ENCODE measurements around the gene ZXDA. TPM values are rescaled to one million over a fixed set of nuclear protein-coding genes. Genes with fewer than 3 reads are reported as not detected.

ZXDA gene
- polyA plus RNA-seq, 2 of the 4 experiments (the other 2 are of a cell fraction) = 1.4 to 2.0 TPM

DNA sequence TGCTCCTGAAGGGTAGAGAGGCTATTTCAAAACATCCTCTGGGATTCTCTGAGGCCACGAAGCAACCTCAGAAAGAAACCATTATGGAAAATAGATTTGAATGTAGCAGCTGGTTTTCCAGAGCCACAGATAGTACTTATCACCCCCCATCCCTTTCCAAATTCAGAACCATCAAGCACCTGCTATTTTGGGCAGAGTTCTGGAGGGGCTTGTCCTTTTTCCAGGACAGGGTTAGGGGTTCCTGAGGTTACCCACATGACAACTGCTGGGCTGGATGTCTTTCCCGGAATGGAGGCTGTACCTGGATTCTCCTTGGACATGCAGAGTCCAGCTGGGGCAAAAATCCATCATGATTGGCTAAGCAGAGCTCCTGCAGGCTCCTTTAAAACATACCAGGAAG, 22.0 kb upstream of the ZXDA start:
- CTCF ChIA-PET = interaction anchor here (1.0 to 1.1 kb wide), 2 partner anchors 13 to 110 kb away, joined by 3 to 4 read pairs; no protein-coding TSS in a partner anchor
- Histone ChIP-seq H3K9me3 (no peaks in the 10 kb centered on the region), H3K4me1 (no peaks in the 10 kb centered on the region), H3K4me3 (no peak overlapping the region), H3K27ac (no peak overlapping the region), H3K4me2 (no peak overlapping the region)
- no peak for FAIRE-seq
- POLR2A ChIA-PET = no interaction called here
- no peak for TF ChIP-seq ZSCAN20 (CRISPR knock-in tag; IDR thresholded peaks at IDR 0.05)
- no peak for DNase-seq (ENCODE audit: low read depth in 1 of 2, low spot score in 1 of 2)
- ATAC-seq = no peak
- 0% methylated on average over 2 of the region's 2 CpGs for WGBS (ENCODE audit: missing lambda C conversion rate)

DNA sequence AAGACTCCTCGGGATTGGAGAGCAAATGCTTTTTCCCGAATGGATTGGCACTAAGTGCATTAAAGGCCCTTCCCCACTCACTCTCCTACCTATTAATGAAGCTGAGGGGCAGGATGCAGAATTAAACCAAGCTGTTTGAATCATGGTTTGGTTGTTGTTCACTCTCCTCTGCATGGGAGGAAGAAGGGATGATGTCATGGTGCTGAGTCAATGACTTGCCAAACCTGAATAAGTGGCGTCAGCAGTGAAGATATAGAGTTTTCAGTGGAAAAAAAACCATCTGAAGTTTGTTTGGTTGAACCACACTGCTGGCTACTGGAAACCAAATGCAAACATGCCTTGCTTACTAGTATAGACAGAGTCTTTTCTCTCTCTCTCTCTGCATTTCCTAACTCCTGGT, 19.8 kb upstream of the ZXDA start:
- CTCF ChIA-PET = interaction anchor here (1.2 to 2.3 kb wide), 4 partner anchors 9 to 108 kb away, joined by 3 to 12 read pairs (median 4); no protein-coding TSS in a partner anchor
- 0% methylated on average over 3 of the region's 3 CpGs for WGBS (ENCODE audit: missing lambda C conversion rate)
- DNase-seq (ENCODE audit: low read depth in 1 of 2, low spot score in 1 of 2) (no peak), ATAC-seq (no peak), FAIRE-seq (no peak)
- Histone ChIP-seq H3K27ac (no peak overlapping the region), H3K4me1 (no peaks in the 10 kb centered on the region), H3K4me3 (no peak overlapping the region), H3K4me2 (no peak overlapping the region), H3K9me3 (no peaks in the 10 kb centered on the region)
- POLR2A ChIA-PET = no interaction called here
- TF ChIP-seq RAD21 (conservative IDR thresholded peaks at IDR 0.05 in 1 of 2, IDR thresholded peaks at IDR 0.05 in 1 of 2) = no peak
- TF ChIP-seq NR3C1 (IDR thresholded peaks at IDR 0.05) = no peak
- no peak for TF ChIP-seq TFCP2L1 (CRISPR knock-in tag; IDR thresholded peaks at IDR 0.05)
- TF ChIP-seq KDM5A (IDR thresholded peaks at IDR 0.05) = no peak
- no peak for TF ChIP-seq NPAS2 (CRISPR knock-in tag; IDR thresholded peaks at IDR 0.05; ENCODE audit: borderline replicate concordance)
- TF ChIP-seq EP300 (IDR thresholded peaks at IDR 0.05) = no peak
- TF ChIP-seq, protein P1, sequence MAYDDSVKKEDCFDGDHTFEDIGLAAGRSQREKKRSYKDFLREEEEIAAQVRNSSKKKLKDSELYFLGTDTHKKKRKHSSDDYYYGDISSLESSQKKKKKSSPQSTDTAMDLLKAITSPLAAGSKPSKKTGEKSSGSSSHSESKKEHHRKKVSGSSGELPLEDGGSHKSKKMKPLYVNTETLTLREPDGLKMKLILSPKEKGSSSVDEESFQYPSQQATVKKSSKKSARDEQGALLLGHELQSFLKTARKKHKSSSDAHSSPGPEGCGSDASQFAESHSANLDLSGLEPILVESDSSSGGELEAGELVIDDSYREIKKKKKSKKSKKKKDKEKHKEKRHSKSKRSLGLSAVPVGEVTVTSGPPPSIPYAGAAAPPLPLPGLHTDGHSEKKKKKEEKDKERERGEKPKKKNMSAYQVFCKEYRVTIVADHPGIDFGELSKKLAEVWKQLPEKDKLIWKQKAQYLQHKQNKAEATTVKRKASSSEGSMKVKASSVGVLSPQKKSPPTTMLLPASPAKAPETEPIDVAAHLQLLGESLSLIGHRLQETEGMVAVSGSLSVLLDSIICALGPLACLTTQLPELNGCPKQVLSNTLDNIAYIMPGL (CRISPR knock-in tag; IDR thresholded peaks at IDR 0.05; ENCODE audit: borderline replicate concordance) = no peak
- TF ChIP-seq HOXA7 (CRISPR knock-in tag; IDR thresholded peaks at IDR 0.05) = no peak
- no peak for TF ChIP-seq HOXB5 (CRISPR knock-in tag; IDR thresholded peaks at IDR 0.05)
- TF ChIP-seq HDAC2 (IDR thresholded peaks at IDR 0.05) = no peak
- TF ChIP-seq RFX5 (IDR thresholded peaks at IDR 0.05) = no peak
- TF ChIP-seq CHD2 (IDR thresholded peaks at IDR 0.05; ENCODE audit: low read length, partially characterized antibody) = no peak
- TF ChIP-seq SREBF2 (IDR thresholded peaks at IDR 0.05) = no peak
- TF ChIP-seq BHLHE40 (IDR thresholded peaks at IDR 0.05; ENCODE audit: low read depth, low read length) = no peak
- TF ChIP-seq, protein P2, sequence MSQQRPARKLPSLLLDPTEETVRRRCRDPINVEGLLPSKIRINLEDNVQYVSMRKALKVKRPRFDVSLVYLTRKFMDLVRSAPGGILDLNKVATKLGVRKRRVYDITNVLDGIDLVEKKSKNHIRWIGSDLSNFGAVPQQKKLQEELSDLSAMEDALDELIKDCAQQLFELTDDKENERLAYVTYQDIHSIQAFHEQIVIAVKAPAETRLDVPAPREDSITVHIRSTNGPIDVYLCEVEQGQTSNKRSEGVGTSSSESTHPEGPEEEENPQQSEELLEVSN (IDR thresholded peaks at IDR 0.05; ENCODE audit: borderline replicate concordance, low read depth) = no peak
- TF ChIP-seq MAZ (IDR thresholded peaks at IDR 0.05; ENCODE audit: borderline replicate concordance, low read depth, low read length) = no peak
- no peak for TF ChIP-seq TP53 (CRISPR knock-in tag; IDR thresholded peaks at IDR 0.05)
- no peak for TF ChIP-seq PHF8 (IDR thresholded peaks at IDR 0.05; ENCODE audit: borderline replicate concordance, low read depth)
- TF ChIP-seq, protein P3, sequence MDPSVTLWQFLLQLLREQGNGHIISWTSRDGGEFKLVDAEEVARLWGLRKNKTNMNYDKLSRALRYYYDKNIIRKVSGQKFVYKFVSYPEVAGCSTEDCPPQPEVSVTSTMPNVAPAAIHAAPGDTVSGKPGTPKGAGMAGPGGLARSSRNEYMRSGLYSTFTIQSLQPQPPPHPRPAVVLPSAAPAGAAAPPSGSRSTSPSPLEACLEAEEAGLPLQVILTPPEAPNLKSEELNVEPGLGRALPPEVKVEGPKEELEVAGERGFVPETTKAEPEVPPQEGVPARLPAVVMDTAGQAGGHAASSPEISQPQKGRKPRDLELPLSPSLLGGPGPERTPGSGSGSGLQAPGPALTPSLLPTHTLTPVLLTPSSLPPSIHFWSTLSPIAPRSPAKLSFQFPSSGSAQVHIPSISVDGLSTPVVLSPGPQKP (IDR thresholded peaks at IDR 0.05; ENCODE audit: low read depth, low read length) = no peak

DNA sequence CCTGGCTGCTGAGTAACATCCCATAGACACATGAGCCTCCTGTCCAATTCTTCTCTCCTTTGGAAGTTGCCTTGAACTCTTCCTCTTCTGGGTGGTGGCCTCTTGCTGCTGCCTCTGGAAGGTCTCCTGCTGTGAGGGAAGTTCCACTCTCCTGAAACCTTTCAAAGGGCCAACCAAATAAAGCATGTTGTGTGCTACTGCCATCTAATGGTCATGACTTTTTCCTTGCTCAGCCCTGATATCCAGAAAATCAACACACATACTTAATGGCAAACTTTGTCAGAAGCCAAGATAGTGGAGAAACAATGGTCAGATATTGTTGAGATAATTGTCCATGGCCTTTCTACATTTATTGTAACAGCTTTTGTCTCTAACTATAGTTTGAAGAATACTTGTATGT, 19.1 kb upstream of the ZXDA start:
- ATAC-seq (peak; percentile 54 to 81; a peak in 4 of 6 replicates), FAIRE-seq (no peak), DNase-seq (ENCODE audit: low read depth in 1 of 2, low spot score in 1 of 2) (peak in 1 of 2 experiments; percentile 36)
- peak; percentile 28; the same call in 1 of the 3 replicates for TF ChIP-seq SMC3 (IDR thresholded peaks at IDR 0.05)
- peak in 1 of 2 experiments; percentile 35; a peak in 2 of 5 replicates for TF ChIP-seq RAD21 (conservative IDR thresholded peaks at IDR 0.05 in 1 of 2, IDR thresholded peaks at IDR 0.05 in 1 of 2)
- TF ChIP-seq, protein P4, sequence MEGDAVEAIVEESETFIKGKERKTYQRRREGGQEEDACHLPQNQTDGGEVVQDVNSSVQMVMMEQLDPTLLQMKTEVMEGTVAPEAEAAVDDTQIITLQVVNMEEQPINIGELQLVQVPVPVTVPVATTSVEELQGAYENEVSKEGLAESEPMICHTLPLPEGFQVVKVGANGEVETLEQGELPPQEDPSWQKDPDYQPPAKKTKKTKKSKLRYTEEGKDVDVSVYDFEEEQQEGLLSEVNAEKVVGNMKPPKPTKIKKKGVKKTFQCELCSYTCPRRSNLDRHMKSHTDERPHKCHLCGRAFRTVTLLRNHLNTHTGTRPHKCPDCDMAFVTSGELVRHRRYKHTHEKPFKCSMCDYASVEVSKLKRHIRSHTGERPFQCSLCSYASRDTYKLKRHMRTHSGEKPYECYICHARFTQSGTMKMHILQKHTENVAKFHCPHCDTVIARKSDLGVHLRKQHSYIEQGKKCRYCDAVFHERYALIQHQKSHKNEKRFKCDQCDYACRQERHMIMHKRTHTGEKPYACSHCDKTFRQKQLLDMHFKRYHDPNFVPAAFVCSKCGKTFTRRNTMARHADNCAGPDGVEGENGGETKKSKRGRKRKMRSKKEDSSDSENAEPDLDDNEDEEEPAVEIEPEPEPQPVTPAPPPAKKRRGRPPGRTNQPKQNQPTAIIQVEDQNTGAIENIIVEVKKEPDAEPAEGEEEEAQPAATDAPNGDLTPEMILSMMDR (IDR thresholded peaks at IDR 0.05) = 0 out of 3 replicates have a peak, but pooled peaks have one; percentile 22
- TF ChIP-seq NPAS2 (CRISPR knock-in tag; IDR thresholded peaks at IDR 0.05; ENCODE audit: borderline replicate concordance) = no peak
- no peak for TF ChIP-seq ZNF302 (CRISPR knock-in tag; IDR thresholded peaks at IDR 0.05)
- TF ChIP-seq, protein P5, sequence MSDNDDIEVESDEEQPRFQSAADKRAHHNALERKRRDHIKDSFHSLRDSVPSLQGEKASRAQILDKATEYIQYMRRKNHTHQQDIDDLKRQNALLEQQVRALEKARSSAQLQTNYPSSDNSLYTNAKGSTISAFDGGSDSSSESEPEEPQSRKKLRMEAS (IDR thresholded peaks at IDR 0.05) = no peak
- H3K4me3 ChIP-seq = no peak overlapping the region
- POLR2A ChIA-PET = no interaction called here
- H3K27ac ChIP-seq = no peak overlapping the region
- H3K4me1 ChIP-seq = no peaks in the 10 kb centered on the region
- H3K4me2 ChIP-seq = no peak overlapping the region
- H3K9me3 ChIP-seq = no peaks in the 10 kb centered on the region
- CTCF ChIA-PET = interaction anchor here (1.2 to 2.3 kb wide), 5 partner anchors 9 to 109 kb away, joined by 3 to 12 read pairs (median 5); no protein-coding TSS in a partner anchor
